ENCODE data around the gene FAM114A2. TPM values are rescaled to one million over a fixed set of nuclear protein-coding genes. Genes with fewer than 3 reads are reported as not detected.

The FAM114A2 gene
- total and polyA plus RNA-seq, 2 donors (not counting 1 experiment from before 2014, with no cell fraction given), result 28.0 to 33.9 TPM

GRCh38 chr5:154078272-154078671 is 39.6 kb upstream of the FAM114A2 start:
- no peaks in the 10 kb centered on the region for H3K27me3 ChIP-seq (ENCODE audit: control insufficient read depth, insufficient read depth, low read length)
- H3K4me1 ChIP-seq (ENCODE audit: control insufficient read depth, extremely low read depth, insufficient read depth, low read length), result no peaks in the 10 kb centered on the region
- no peaks in the 10 kb centered on the region for H3K36me3 ChIP-seq (ENCODE audit: control insufficient read depth, insufficient read depth, low read length)
- no peak overlapping the region for H2AFZ ChIP-seq (ENCODE audit: low read length)
- H3K4me3 ChIP-seq (replicated peaks in 1 of 4; ENCODE audit: control extremely low read depth in 1 of 4, insufficient read depth in 1 of 4, low read depth in 3 of 4, low read length in 4 of 4), result no peak overlapping the region
- no peaks in the 10 kb centered on the region for H3K9me3 ChIP-seq (ENCODE audit: control insufficient read depth, insufficient read depth, low read depth, low read length)
- no peaks in the 10 kb centered on the region for H4K20me1 ChIP-seq (ENCODE audit: control insufficient read depth, extremely low read depth, insufficient read depth, low read length)
- no peak overlapping the region for H3K4me2 ChIP-seq (ENCODE audit: extremely low read depth, insufficient read depth, low read length)
- no peak overlapping the region for H3K27ac ChIP-seq (ENCODE audit: insufficient read depth, low read length)
- no peak overlapping the region for H3K9ac ChIP-seq (ENCODE audit: insufficient read depth, low read length)
- no peak for DNase-seq (ENCODE audit: low read depth in 2 of 2)
- TF ChIP-seq EZH2 (IDR thresholded peaks at IDR 0.05; ENCODE audit: low read length, missing control alignments), result no peak
- TF ChIP-seq CTCF (conservative IDR thresholded peaks at IDR 0.05 in 1 of 2, IDR thresholded peaks at IDR 0.05 in 1 of 2; ENCODE audit: low read depth in 1 of 2, low read length in 2 of 2), result no peak
- no peaks in the 10 kb centered on the region for H3K79me2 ChIP-seq (ENCODE audit: control insufficient read depth, insufficient read depth, low read length)

- H3K27ac ChIP-seq (ENCODE audit: insufficient read depth, low read length), result no peak overlapping the region
- no peaks in the 10 kb centered on the region for H3K9me3 ChIP-seq (ENCODE audit: control insufficient read depth, insufficient read depth, low read depth, low read length)
- H3K36me3 ChIP-seq (ENCODE audit: control insufficient read depth, insufficient read depth, low read length), result no peaks in the 10 kb centered on the region
- no peak overlapping the region for H3K9ac ChIP-seq (ENCODE audit: insufficient read depth, low read length)
- no peak overlapping the region for H2AFZ ChIP-seq (ENCODE audit: low read length)
- DNase-seq (ENCODE audit: low read depth in 2 of 2), result peak; percentile 37 to 74
- H3K4me2 ChIP-seq (ENCODE audit: extremely low read depth, insufficient read depth, low read length), result peak overlapping the region; percentile 13
- H3K4me1 ChIP-seq (ENCODE audit: control insufficient read depth, extremely low read depth, insufficient read depth, low read length), result no peaks in the 10 kb centered on the region
- no peaks in the 10 kb centered on the region for H3K27me3 ChIP-seq (ENCODE audit: control insufficient read depth, insufficient read depth, low read length)
- no peak for TF ChIP-seq EZH2 (IDR thresholded peaks at IDR 0.05; ENCODE audit: low read length, missing control alignments)
- TF ChIP-seq CTCF (conservative IDR thresholded peaks at IDR 0.05 in 1 of 2, IDR thresholded peaks at IDR 0.05 in 1 of 2; ENCODE audit: low read depth in 1 of 2, low read length in 2 of 2), result no peak
- no peaks in the 10 kb centered on the region for H3K79me2 ChIP-seq (ENCODE audit: control insufficient read depth, insufficient read depth, low read length)
- H4K20me1 ChIP-seq (ENCODE audit: control insufficient read depth, extremely low read depth, insufficient read depth, low read length), result no peaks in the 10 kb centered on the region
- H3K4me3 ChIP-seq (replicated peaks in 1 of 4; ENCODE audit: control extremely low read depth in 1 of 4, insufficient read depth in 1 of 4, low read depth in 3 of 4, low read length in 4 of 4), result no peak overlapping the region
These were observed 39.0 kb upstream of the FAM114A2 start for GRCh38 chr5:154077696-154078095.

- Histone ChIP-seq H3K27me3 (ENCODE audit: control insufficient read depth, insufficient read depth, low read length) (peaks cover 2% of the 10 kb centered on the region), H3K4me3 (replicated peaks in 1 of 4; ENCODE audit: control extremely low read depth in 1 of 4, insufficient read depth in 1 of 4, low read depth in 3 of 4, low read length in 4 of 4) (no peak overlapping the region), H3K36me3 (ENCODE audit: control insufficient read depth, insufficient read depth, low read length) (no peaks in the 10 kb centered on the region), H3K4me1 (ENCODE audit: control insufficient read depth, extremely low read depth, insufficient read depth, low read length) (no peaks in the 10 kb centered on the region), H4K20me1 (ENCODE audit: control insufficient read depth, extremely low read depth, insufficient read depth, low read length) (no peaks in the 10 kb centered on the region), H3K9me3 (ENCODE audit: control insufficient read depth, insufficient read depth, low read depth, low read length) (no peaks in the 10 kb centered on the region), H3K4me2 (ENCODE audit: extremely low read depth, insufficient read depth, low read length) (no peak overlapping the region), H3K27ac (ENCODE audit: insufficient read depth, low read length) (no peak overlapping the region), H3K9ac (ENCODE audit: insufficient read depth, low read length) (no peak overlapping the region), H3K79me2 (ENCODE audit: control insufficient read depth, insufficient read depth, low read length) (no peaks in the 10 kb centered on the region), H2AFZ (ENCODE audit: low read length) (no peak overlapping the region)
- TF ChIP-seq CTCF (conservative IDR thresholded peaks at IDR 0.05 in 1 of 2, IDR thresholded peaks at IDR 0.05 in 1 of 2; ENCODE audit: low read depth in 1 of 2, low read length in 2 of 2) (no peak), EZH2 (IDR thresholded peaks at IDR 0.05; ENCODE audit: low read length, missing control alignments) (no peak)
- no peak for DNase-seq (ENCODE audit: low read depth in 2 of 2)
These were observed 37.7 kb upstream of the FAM114A2 start for GRCh38 chr5:154076240-154076922.

Data from fibroblast of lung (primary cell).